ENCODE measurements around the gene ZNF384. TPM values are rescaled to one million over a fixed set of nuclear protein-coding genes. Genes with fewer than 3 reads are reported as not detected.

The ZNF384 gene
- total RNA-seq, 1 donor from 2014 or later: 38.0 TPM

GRCh38 chr12:6691473-6691872, 2.3 kb upstream of the ZNF384 start:
- peak overlapping the region; percentile 8 for H3K4me3 Mint-ChIP-seq
- no peak overlapping the region for H2AFZ ChIP-seq (replicated peaks)
- H3K27ac ChIP-seq: no peak overlapping the region
- H3K9ac ChIP-seq: no peak overlapping the region
- H3K27ac Mint-ChIP-seq: no peak overlapping the region
- no peak overlapping the region for H3K4me2 ChIP-seq
- H3K36me3 ChIP-seq: no peaks in the 10 kb centered on the region
- peaks cover 14% of the 10 kb centered on the region for H3K4me1 ChIP-seq
- H3F3A ChIP-seq (ENCODE audit: low read depth): peaks cover 26% of the 10 kb centered on the region
- H3K4me3 ChIP-seq: no peak overlapping the region
- H4K20me1 ChIP-seq (ENCODE audit: low read depth): no peaks in the 10 kb centered on the region
- H3K27me3 ChIP-seq: no peaks in the 10 kb centered on the region
- H3K4me1 Mint-ChIP-seq: peaks cover 47% of the 10 kb centered on the region
- no peaks in the 10 kb centered on the region for H3K9me3 ChIP-seq (ENCODE audit: low read depth)
- no peak for DNase-seq (ENCODE audit: low spot score)
- H3K36me3 Mint-ChIP-seq: peaks cover 9% of the 10 kb centered on the region
- TF ChIP-seq EZH2phosphoT487 (IDR thresholded peaks at IDR 0.05) (no peak), CTCF (IDR thresholded peaks at IDR 0.05) (no peak), EZH2 (IDR thresholded peaks at IDR 0.05) (no peak)
- H3K79me2 ChIP-seq (ENCODE audit: low read depth): peaks cover 35% of the 10 kb centered on the region
- H3K9me3 Mint-ChIP-seq: no peaks in the 10 kb centered on the region
- H3K27me3 Mint-ChIP-seq (ENCODE audit: insufficient read depth, low read depth): peaks cover 6% of the 10 kb centered on the region

GRCh38 chr12:6688543-6688998, 604 bp downstream of the ZNF384 start:
- H3K27me3 ChIP-seq: no peaks in the 10 kb centered on the region
- H3K4me3 ChIP-seq: peak overlapping the region; percentile 74
- peaks cover 14% of the 10 kb centered on the region for H3K4me1 ChIP-seq
- TF ChIP-seq EZH2 (IDR thresholded peaks at IDR 0.05): no peak
- TF ChIP-seq EZH2phosphoT487 (IDR thresholded peaks at IDR 0.05): no peak
- no peak for TF ChIP-seq CTCF (IDR thresholded peaks at IDR 0.05)
- peaks cover 64% of the 10 kb centered on the region for H3K79me2 ChIP-seq (ENCODE audit: low read depth)
- H3K36me3 Mint-ChIP-seq: peaks cover 2% of the 10 kb centered on the region
- peak overlapping the region; percentile 87 for H3K27ac Mint-ChIP-seq
- peaks cover 14% of the 10 kb centered on the region for H4K20me1 ChIP-seq (ENCODE audit: low read depth)
- H3F3A ChIP-seq (ENCODE audit: low read depth): peaks cover 41% of the 10 kb centered on the region
- no peaks in the 10 kb centered on the region for H3K36me3 ChIP-seq
- peak overlapping the region; percentile 96 for H3K27ac ChIP-seq
- H3K9me3 Mint-ChIP-seq: no peaks in the 10 kb centered on the region
- peaks cover 50% of the 10 kb centered on the region for H3K4me1 Mint-ChIP-seq
- peaks cover 3% of the 10 kb centered on the region for H3K27me3 Mint-ChIP-seq (ENCODE audit: insufficient read depth, low read depth)
- H3K4me2 ChIP-seq: peak overlapping the region; percentile 97
- peak overlapping the region; percentile 95 for H3K4me3 Mint-ChIP-seq
- H3K9me3 ChIP-seq (ENCODE audit: low read depth): no peaks in the 10 kb centered on the region
- peak overlapping the region; percentile 4 for H2AFZ ChIP-seq (replicated peaks)
- DNase-seq (ENCODE audit: low spot score): no peak
- peak overlapping the region; percentile 66 for H3K9ac ChIP-seq

GRCh38 chr12:6685814-6686213, 3.4 kb downstream of the ZNF384 start:
- Mint-ChIP-seq H3K4me3 (no peak overlapping the region), H3K4me1 (peaks cover 33% of the 10 kb centered on the region), H3K27me3 (ENCODE audit: insufficient read depth, low read depth) (no peaks in the 10 kb centered on the region), H3K36me3 (peaks cover 2% of the 10 kb centered on the region), H3K27ac (no peak overlapping the region), H3K9me3 (no peaks in the 10 kb centered on the region)
- Histone ChIP-seq H3K36me3 (peaks cover 4% of the 10 kb centered on the region), H3K4me3 (no peak overlapping the region), H3K9ac (no peak overlapping the region), H3K27ac (no peak overlapping the region), H3K79me2 (ENCODE audit: low read depth) (peaks cover 90% of the 10 kb centered on the region), H3K4me2 (no peak overlapping the region), H3K4me1 (peaks cover 14% of the 10 kb centered on the region), H3K9me3 (ENCODE audit: low read depth) (no peaks in the 10 kb centered on the region), H3F3A (ENCODE audit: low read depth) (peaks cover 29% of the 10 kb centered on the region), H3K27me3 (no peaks in the 10 kb centered on the region), H4K20me1 (ENCODE audit: low read depth) (peaks cover 31% of the 10 kb centered on the region), H2AFZ (replicated peaks) (no peak overlapping the region)
- TF ChIP-seq EZH2 (IDR thresholded peaks at IDR 0.05): no peak
- no peak for TF ChIP-seq EZH2phosphoT487 (IDR thresholded peaks at IDR 0.05)
- no peak for DNase-seq (ENCODE audit: low spot score)

- H3K9me3 ChIP-seq (ENCODE audit: low read depth): no peaks in the 10 kb centered on the region
- H3K9ac ChIP-seq: no peak overlapping the region
- peaks cover 37% of the 10 kb centered on the region for H4K20me1 ChIP-seq (ENCODE audit: low read depth)
These were observed 4.6 kb downstream of the ZNF384 start for GRCh38 chr12:6684609-6685008.

More at GRCh38 chr12:6684609-6685008, 4.6 kb downstream of the ZNF384 start:
- TF ChIP-seq EZH2phosphoT487 (IDR thresholded peaks at IDR 0.05) (no peak), CTCF (IDR thresholded peaks at IDR 0.05) (peak; percentile 74), EZH2 (IDR thresholded peaks at IDR 0.05) (no peak)
- peaks cover under 1% of the 10 kb centered on the region for H3K27me3 Mint-ChIP-seq (ENCODE audit: insufficient read depth, low read depth)
- Histone ChIP-seq H3K27me3 (no peaks in the 10 kb centered on the region), H3K4me1 (peaks cover 11% of the 10 kb centered on the region), H3K79me2 (ENCODE audit: low read depth) (peaks cover 93% of the 10 kb centered on the region), H3K36me3 (peaks cover 4% of the 10 kb centered on the region), H3F3A (ENCODE audit: low read depth) (peaks cover 27% of the 10 kb centered on the region), H2AFZ (replicated peaks) (no peak overlapping the region), H3K27ac (no peak overlapping the region), H3K4me3 (no peak overlapping the region), H3K4me2 (no peak overlapping the region)
- H3K4me3 Mint-ChIP-seq: no peak overlapping the region
- peaks cover 3% of the 10 kb centered on the region for H3K36me3 Mint-ChIP-seq
- no peak overlapping the region for H3K27ac Mint-ChIP-seq
- peaks cover 25% of the 10 kb centered on the region for H3K4me1 Mint-ChIP-seq
- peak; percentile 78 for DNase-seq (ENCODE audit: low spot score)
- H3K9me3 Mint-ChIP-seq: no peaks in the 10 kb centered on the region
